NCI-H187 treated with DMSO at 0.1 percent for 48 hours (cell line): ENCODE measurements around the gene SLC10A7.

Source experiments
- DNase-seq: peaks from one replicate; lab custom pipeline; 2025; lab: John Stamatoyannopoulos, UW

The SLC10A7 gene

GRCh38 chr4:146494143-146494542 is 27.6 kb downstream of the SLC10A7 start:
- DNase-seq, result no peak

GRCh38 chr4:146490106-146490505 is 31.6 kb downstream of the SLC10A7 start:
- DNase-seq, result no peak

- DNase-seq, result no peak
Measured at GRCh38 chr4:146488495-146489174, 33.1 kb downstream of the SLC10A7 start.

- no peak for DNase-seq
Measured at GRCh38 chr4:146486565-146486964, 35.2 kb downstream of the SLC10A7 start.

GRCh38 chr4:146485968-146486367 is 35.8 kb downstream of the SLC10A7 start:
- no peak for DNase-seq

GRCh38 chr4:146482788-146483187 is 39.0 kb downstream of the SLC10A7 start:
- DNase-seq, result no peak

- no peak for DNase-seq
Measured at GRCh38 chr4:146481246-146481645, 40.5 kb downstream of the SLC10A7 start.

- no peak for DNase-seq
Measured at GRCh38 chr4:146478009-146478408, 43.7 kb downstream of the SLC10A7 start.

- DNase-seq, result no peak
Measured at GRCh38 chr4:146477054-146477453, 44.7 kb downstream of the SLC10A7 start.

GRCh38 chr4:146472404-146472803 is 49.3 kb downstream of the SLC10A7 start:
- no peak for DNase-seq

- no peak for DNase-seq
Measured at GRCh38 chr4:146470604-146471003, 51.1 kb downstream of the SLC10A7 start.

- DNase-seq, result no peak
Measured at GRCh38 chr4:146469022-146469421, 52.7 kb downstream of the SLC10A7 start.

GRCh38 chr4:146465628-146466027 is 56.1 kb downstream of the SLC10A7 start:
- no peak for DNase-seq

- no peak for DNase-seq
Measured at GRCh38 chr4:146462251-146462650, 59.5 kb downstream of the SLC10A7 start.

GRCh38 chr4:146458594-146458993 is 63.1 kb downstream of the SLC10A7 start:
- DNase-seq, result no peak

- no peak for DNase-seq
Measured at GRCh38 chr4:146456681-146457080, 65.1 kb downstream of the SLC10A7 start.

- no peak for DNase-seq
Measured at GRCh38 chr4:146453181-146453807, 68.4 kb downstream of the SLC10A7 start.

- DNase-seq, result no peak
Measured at GRCh38 chr4:146450524-146450923, 71.2 kb downstream of the SLC10A7 start.

- DNase-seq, result no peak
Measured at GRCh38 chr4:146446555-146446954, 75.2 kb downstream of the SLC10A7 start.

GRCh38 chr4:146445198-146446150 is 76.3 kb downstream of the SLC10A7 start:
- no peak for DNase-seq

GRCh38 chr4:146443525-146443924 is 78.2 kb downstream of the SLC10A7 start:
- no peak for DNase-seq

- no peak for DNase-seq
Measured at GRCh38 chr4:146442801-146443200, 78.9 kb downstream of the SLC10A7 start.

GRCh38 chr4:146439999-146440398 is 81.7 kb downstream of the SLC10A7 start:
- no peak for DNase-seq
